ENCODE data around the gene ENPP5. TPM values are rescaled to one million over a fixed set of nuclear protein-coding genes. Genes with fewer than 3 reads are reported as not detected.

Gene ENPP5
- total RNA-seq, 1 donor from 2014 or later = 0.67 TPM

DNA sequence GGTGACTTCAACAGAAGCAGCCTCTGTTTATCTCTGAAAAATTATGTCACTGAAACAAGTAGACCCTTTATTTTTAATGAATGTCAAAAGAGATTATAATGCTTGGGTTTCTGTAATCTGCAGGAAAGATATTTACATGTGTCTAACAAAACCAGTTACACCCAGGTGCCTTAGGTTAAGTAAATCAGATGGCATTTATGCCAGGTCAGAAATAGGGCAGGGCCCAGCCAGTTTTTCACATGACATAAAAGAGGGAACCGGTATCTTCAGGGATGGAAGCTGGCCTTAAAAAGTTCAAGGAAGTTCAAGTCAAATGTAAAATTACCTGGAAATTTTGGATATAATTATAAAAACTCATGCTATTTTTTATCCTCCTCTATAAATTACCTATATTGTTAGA lies 55.1 kb downstream of the ENPP5 start:
- no peak for DNase-seq (ENCODE audit: low spot score)

DNA sequence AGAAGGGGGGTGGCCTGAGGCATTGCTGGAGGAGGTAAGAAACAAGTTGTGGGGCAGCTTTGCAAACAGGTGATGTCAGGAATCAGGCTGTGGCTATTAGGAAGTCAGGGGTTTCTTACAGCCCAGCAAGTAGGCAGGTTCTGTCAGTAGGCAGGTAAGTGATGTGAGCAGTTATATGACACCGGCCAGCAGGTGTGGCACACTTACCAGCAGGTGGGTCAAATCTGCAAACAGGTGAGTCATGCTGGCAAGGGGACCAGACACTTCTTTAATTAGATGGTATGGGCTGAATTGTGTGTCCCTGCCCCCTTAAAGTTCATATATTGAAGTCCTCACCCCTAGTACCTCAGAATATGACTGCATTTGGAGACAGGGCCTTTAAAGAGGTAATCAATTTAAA lies 57.4 kb downstream of the ENPP5 start:
- no peak for DNase-seq (ENCODE audit: low spot score)

Other genes starting within 250 kb of the ENPP5 start
- 8.2 TPM for gene CLIC5, start 155.1 kb downstream of the ENPP5 start, total RNA-seq
- gene ENPP4, start 41.0 kb downstream of the ENPP5 start, total RNA-seq = 21.1 TPM